ENCODE results near the gene TMEM187.

The TMEM187 gene

DNA sequence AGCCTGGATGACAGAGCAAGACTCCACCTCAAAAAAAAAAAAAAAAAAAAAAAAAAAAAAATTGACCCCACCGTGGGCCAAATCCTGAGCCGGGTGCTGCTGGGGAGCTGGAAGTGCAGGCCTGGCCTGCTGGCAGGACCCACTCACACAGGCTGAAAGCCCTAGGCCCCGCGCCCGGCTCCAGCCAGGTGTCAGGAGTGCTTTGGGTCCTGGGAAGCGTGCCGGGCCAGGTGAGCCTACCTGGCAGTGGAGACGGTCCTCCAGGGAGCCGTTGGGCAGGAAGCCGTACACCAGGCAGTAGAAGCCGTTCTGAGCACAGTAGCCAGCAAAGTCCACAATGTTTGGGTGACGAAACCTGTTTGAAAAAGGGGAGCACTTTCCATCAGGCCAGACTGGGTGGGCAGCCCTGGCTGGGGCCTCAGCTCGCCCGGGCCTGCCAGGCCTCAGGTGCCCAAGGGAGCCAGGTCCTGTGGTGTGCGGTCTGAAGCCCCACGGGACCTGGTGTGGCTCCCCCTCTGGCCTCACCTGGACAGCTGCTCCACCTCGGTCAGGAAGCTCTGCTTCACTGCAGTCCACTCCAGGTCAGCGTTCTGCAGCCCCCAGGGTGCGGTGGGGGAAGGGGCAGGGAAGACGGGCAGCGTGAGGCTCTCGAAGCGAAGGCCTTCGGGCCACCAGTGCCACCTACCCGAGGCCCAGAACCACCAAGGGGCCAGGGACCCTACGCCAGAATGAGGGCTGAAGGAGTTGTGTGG, 45.4 kb downstream of the TMEM187 start:
- DNase-seq (ENCODE audit: insufficient read length, low spot score): no peak
- no peak for FAIRE-seq

DNA sequence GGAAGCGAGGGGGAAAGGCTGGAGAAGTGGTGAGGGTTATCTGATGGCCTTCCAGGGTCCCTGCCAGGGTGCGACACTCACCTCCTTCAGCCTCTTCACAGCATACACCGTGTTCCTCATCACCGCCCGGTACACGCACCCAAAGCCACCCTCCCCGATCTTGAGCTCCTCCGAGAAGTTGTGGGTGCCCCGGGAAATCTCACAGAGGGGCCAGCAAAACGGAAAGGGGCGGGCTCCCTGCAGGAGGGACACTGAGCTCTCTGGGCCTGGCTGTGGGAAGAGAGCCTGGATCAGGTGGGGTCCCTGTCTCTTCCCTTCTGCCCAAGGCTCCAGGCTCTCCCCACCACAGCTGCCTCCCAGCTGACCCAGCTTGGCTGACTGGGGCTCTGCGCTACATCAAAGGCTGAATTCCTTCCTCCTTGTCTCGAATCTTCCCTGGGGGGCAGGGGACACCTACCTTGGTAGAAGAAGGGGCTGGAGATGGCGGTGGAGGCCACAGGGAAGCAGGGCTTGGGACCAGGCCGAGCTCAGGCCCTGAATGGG, 46.0 kb downstream of the TMEM187 start:
- DNase-seq (ENCODE audit: insufficient read length, low spot score) (no peak), FAIRE-seq (peak; percentile 81)

DNA sequence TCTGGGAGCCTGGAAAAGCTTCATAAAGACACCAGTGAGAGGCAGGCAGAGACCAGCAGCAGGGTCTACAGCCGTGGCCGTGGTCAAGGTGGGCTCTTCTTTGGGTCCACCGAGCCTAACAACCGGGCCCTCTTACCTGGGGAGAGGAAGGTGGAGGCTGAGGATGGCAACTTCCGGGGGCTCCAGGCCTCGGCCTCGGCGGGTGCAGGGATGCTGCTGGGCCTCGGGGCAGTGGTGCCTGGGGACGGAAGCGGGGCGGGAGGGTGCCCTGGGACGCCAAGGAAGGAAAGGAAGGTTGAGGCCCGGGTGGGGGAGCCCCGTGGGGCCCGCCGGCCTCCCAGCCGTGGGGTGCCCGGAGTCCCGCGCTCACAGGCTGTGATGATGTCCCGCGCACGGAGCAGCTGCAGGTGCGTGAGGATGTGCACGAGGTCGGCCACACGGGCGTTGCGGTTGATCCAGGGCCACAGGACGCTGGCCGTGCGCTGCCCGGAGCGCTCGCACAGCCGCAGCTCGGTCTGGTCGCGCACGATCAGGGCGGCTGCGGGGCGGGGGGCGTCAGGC, 46.6 kb downstream of the TMEM187 start:
- no peak for DNase-seq (ENCODE audit: insufficient read length, low spot score)
- peak; percentile 28 for FAIRE-seq

DNA sequence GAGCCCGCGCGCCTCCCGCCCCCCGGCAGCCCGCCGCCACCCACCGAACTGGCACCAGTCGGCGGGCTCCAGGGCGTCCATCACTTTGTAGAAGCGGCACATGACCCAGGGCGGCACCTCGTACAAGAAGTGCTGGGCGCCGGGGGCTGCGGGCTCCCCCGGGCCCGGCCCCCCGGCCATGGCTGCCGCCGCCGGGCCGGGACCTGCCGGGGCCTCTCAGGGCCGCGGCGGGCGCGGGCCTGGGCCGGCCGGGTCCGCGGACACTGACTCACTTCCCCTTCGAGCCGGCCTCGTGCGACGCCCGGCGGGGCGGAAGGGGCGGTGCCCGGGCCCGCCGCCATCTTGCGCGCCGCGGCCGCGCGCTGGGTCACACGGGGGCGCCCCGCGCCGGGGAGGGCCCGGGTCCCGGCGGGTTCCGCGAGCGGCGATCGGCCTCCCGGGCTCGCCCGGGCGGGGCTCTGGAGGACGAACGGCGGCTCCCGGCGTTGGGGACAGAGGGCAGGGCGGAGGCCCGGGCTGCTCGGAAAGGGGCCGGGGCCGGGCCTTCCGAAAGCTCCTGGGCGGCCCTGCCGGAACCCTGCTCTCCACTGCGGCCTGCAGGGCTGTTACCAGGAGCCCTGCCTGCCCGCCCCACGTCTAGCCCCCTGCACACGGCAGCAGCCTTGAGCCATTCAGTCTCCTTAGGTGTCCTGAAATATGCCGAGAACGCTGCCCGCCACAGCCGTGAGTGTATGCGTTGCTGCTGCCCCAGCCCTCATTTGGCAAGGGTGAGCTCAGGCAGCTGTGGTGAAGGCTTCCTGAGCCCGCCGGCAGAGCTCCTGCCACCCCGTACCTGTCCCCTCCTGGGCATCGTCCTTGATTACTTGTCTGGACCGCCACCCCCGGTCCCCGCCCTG, 47.3 kb downstream of the TMEM187 start, which contains the start of gene IRAK1:
Gene IRAK1, minus strand, starts transcription at position 270 of the 896 bp plus-strand sequence. Its CDS starts 90 bp downstream, at position 180.
- peak; percentile 66 for FAIRE-seq
- DNase-seq (ENCODE audit: insufficient read length, low spot score): peak; percentile 72

DNA sequence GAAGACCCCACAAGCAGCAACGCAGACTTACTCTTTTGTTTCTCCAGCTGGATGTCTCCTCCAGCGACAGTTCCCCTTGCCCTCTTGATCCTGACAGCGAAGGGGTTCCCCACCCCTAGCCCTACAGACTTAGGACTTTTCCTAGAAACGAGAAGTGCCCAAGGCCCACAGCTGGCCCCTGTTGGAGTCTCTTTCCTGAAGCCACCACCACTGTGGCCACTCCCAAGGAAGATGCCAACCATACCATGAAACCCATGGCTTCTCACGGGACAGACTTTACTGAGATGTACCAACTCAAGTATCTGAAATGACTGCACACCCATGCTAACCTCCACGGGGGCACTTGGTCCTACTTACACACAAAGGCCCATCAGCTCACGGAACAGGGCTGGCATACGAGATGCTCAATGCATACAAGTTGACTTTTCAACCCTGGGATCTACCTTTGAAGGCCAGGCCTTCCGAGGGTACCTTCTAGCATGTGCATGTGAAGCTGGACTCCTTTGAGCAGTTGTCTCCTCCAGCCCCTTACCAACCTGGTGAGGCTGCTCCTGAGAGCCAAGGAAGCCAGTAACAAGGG, 48.1 kb downstream of the TMEM187 start:
- FAIRE-seq: peak; percentile 93
- no peak for DNase-seq (ENCODE audit: insufficient read length, low spot score)

DNA sequence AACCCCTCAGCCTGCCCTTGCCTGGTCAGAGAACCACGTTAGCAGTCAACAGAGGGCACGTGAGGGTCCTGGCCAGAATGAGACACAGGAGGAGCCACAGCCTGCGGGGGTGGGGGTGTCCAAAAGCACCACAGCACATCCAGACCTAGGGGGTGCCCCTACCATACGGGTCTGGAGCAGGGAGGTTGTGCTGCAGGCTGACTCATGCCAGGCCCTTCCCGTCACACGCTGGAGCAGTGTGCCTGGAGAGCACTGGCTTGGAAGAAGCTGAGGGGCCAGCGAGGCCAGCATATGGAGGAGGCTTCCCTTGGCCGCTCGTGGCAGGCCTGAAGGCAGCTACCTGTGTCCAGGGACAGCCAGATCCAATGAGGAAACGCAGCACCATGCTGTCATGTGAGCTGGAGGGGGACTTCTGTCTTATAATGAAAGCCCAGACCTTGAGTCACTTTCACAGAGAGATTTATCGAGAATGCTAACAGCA, 48.6 kb downstream of the TMEM187 start:
- DNase-seq (ENCODE audit: insufficient read length, low spot score) (no peak), FAIRE-seq (peak; percentile 42)

DNA sequence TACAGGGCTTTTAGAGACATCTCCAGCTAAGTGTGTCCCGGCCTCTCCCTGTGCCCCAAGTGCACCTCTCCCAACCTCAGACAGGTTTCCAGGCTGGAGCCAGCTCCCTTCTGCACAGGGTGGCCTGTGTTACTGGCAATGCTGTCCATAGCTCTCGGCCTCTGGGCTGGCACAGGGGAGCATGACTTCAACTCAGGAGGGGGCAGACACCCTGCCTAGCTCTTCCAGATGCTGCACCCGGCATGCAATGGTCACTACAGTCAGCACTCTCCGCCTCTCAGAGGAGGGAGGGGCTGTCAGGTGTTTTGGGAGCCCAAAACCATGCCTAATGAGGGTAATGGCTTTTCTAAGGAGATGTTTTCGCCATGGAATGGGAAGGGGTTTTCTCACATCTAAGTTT, 49.6 kb downstream of the TMEM187 start:
- no peak for DNase-seq (ENCODE audit: insufficient read length, low spot score)
- FAIRE-seq: no peak

DNA sequence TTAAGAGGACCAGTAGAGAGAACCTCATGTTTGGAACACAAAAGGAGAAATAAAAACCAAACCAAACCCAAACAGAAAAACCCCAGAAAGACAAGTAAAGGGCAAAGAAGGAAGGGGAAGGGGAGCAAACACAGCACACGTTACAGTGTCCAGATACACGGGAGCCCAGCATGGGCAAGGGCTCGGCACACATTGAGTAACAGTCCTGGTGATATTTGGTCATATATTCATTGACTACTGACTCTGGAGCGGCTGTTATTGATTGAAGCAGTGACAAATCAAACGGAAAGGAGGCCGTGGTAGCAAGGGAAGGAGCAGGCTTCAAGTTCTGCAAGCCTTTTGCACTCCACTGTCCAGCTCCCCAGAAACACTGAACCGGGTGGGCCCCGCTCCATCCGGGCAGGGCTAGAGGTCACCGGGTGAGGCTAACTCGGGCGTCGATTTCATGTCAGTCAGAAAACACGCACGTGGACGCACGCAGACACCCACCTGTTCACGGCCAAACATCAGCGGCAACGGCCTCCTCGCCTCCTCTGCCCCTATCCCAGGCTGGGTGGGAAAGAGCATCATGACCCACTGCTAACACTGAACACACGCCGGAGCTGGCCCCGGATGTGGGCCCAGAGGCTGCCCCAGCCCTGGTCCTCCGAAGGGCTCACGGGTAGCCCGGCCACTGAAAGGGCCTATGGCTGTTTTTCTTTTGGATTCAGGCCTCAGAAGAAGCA, 50.9 kb downstream of the TMEM187 start:
- FAIRE-seq (no peak), DNase-seq (ENCODE audit: insufficient read length, low spot score) (no peak)

DNA sequence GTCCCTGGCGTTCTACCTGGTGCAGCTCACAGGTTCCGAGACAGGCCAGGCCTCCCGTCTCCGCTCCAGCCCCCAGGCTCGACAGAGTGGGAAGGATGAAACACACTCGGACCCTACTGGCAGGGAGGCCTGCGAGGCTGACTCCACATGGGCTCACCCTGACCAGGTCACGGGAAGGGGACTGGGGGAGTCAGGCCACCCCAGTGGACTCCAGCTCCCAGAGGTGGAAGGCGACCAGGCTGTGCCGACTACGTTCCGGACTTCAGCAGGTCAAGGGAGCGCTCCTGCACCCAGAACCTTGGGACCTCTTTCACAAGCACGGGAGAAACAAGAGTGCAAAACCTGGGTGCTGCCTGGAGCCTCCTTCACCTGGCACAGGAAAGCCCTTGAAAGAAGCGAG, 51.7 kb downstream of the TMEM187 start:
- DNase-seq (ENCODE audit: insufficient read length, low spot score) (no peak), FAIRE-seq (no peak)

DNA sequence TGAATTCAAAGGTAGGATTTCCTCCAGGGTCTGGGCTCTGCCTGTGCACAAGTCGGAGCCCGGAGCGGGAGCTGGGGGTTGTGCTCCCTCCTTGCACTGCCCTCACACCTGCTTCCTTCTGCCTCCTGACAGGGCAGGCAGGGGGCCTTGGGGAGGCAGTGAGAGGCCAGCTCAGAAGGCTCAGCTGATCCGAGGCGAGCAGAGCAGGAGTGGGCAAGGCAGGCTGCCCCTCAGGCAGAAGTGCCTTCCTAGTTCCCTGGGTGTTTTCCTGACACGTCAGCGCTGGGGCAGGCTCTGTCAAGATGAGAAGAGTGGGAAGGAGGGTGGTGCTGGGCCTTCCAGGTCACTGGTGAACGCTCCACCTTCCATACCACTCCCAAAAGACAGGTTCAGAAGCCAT, 52.7 kb downstream of the TMEM187 start:
- FAIRE-seq (no peak), DNase-seq (ENCODE audit: insufficient read length, low spot score) (no peak)

DNA sequence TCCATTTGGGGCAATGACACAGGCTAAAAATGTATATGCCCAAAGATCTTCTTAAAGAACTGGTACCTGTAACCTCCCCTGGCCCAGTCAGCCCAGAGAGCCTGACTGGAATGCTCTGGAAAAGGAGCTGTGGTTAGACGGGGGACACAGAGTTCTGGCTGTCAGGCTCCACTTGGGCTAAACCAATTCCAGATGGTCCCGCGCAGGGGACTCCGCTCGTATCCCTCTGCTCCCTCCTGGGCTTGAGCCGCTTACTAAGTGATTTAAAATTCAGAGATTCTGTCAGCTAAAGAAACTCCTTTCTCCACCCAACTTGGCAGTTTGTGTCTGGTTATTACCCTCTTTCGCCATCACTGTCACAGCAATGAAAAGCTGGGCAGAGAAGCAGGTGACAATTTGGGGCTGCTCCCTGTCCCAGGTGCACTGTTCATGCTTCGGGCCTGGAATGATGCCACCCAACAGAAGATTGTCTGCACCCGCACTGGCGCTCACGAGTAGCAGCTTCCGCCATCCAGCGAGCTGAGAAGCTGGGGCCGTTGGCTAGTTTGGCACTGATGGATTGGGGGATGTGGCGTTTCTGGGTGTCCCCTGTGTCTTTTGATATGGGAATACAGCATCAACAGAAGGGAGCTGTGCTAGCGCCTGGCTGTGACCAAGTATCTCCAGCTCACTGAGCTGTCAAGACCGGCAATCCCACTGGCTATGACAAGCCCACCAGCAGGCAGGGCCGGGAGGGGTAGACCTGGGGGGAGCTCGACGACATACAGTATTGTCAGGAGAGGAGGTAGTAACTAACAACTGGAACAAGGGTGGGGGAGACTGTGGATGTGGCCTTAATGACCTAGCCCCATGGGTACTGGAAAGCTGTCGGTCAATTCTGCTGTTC, 53.8 kb downstream of the TMEM187 start:
- FAIRE-seq (no peak), DNase-seq (ENCODE audit: insufficient read length, low spot score) (no peak)

DNA sequence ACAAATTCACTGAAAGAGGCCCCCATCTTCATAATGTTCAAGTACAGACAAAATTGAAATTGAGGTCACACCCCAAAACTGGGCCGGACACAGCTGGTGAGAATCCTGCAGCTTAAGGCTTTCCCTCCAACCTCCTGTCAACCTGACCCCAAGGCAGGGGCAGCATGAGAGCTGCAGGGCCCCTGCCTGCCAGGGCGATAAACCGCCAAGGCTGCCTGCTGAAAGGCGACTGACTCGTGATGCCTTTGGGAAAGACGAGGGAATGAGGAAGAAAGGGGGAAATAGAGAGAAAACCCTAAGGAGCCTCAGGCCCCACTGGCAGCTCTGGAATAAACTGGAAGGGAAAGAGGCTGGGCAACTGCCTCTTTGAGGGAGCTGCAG, 54.5 kb downstream of the TMEM187 start:
- FAIRE-seq (no peak), DNase-seq (ENCODE audit: insufficient read length, low spot score) (no peak)

DNA sequence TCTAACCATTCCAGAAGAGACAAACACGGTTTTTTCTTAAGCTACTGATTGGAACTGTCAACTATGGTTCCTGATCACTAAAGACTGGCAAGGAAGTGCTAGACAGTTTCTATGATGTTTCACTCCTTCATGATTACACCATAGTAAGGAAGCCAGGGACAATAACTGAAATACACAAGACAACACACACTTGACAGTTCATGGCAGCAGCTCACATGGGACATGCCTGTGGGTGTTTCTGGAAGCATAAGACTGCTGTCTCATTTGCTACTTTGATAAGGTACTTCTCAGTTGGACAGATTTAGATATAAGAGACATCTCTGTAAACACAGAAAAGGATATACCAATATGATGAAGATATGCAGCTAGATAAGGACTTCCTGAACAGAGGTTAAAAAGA, 55.4 kb downstream of the TMEM187 start:
- DNase-seq (ENCODE audit: insufficient read length, low spot score) (no peak), FAIRE-seq (no peak)

DNA sequence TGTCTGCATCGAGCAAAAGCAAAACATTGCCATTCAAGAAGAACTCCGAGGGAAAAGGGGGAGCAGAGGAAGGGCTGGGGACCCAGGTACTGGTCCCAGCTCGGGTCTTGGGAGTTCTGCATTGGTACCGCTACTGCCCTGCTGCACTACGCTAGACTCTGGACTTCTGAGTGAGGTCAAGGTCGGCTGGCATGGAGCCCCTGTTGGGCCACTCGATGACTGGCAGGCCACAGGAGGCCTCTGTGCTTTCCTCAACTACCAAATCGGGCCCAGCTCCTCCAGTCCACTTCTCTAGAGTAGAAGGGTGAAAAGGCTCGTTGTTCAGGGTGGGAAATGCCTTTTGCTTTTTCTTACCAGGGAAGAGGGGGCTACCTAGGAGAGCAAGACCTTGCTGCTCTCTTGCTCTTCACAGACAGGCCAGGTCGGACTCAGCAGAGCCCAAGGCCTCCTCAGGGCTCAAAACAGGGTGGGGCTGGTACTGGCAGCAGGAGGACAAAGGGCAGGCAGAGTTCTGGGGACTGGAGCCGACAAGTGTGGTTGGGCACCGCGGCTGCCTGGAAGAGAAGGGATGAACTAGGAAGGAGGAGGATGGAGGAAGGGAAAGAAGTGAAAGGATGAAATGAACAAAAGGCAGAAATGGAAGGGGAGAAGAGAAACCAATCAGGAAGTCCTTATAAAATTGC, 56.1 kb downstream of the TMEM187 start:
- FAIRE-seq (no peak), DNase-seq (ENCODE audit: insufficient read length, low spot score) (no peak)

DNA sequence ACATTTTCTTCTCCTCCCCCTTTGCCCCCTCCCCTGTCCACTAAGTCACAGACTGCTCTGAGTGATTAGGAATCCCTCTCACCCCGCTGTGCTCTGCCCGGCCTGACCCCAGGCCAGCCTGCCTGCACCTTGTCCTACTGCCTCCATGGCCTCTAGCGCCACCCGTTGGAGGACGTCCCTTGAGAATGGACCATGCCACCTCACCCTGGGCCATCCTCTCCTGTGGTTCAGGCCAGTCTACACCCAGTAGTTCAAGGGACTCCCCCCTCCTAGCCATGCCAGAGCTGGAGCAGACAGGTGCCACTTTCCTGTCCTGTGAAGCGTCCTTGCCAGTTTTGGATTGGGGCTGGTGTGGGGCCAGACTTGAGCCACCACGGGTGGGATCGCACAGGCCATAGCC, 56.9 kb downstream of the TMEM187 start:
- FAIRE-seq (no peak), DNase-seq (ENCODE audit: insufficient read length, low spot score) (no peak)

DNA sequence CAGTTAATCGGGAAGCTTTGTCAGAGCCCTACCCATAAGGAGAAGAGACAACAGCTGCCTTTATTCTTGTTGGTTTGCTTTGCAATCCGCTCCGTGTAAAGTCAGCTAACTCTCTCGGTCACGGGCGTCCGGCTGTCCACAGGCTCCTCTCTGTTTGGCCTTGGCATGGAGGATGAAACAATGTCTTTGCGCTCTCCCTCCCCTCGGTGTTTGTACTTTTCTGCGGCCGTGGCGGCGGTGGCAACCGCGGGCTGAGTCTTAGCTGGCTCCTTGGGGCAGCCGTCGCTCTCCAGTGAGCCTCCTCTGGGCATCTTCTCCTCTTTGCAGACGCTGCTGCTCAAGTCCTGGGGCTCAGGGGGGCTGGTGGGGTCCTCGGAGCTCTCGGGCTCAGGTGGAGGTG, 57.7 kb downstream of the TMEM187 start:
- no peak for FAIRE-seq
- no peak for DNase-seq (ENCODE audit: insufficient read length, low spot score)

DNA sequence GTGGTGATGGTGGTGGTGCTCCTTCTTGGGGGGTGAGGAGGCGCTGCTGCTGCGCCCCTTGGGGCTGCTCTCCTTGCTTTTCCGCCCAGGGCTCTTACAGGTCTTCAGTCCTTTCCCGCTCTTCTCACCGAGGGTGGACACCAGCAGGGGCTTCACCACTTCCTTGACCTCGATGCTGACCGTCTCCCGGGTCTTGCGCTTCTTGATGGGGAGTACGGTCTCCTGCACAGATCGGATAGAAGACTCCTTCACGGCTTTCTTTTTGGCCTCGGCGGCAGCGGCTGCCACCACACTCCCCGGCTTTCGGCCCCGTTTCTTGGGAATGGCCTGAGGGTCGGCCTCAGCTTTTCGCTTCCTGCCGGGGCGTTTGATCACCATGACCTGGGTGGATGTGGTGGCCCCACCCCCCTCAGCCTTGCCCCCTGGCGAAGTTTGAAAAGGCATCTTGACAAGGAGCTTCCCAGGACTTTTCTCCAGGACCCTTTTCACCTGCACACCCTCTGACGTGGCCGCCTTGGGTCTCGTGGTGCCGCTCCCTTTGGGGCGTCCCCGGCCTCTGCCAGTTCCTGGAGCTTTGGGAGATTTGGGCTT, 58.3 kb downstream of the TMEM187 start:
- FAIRE-seq (no peak), DNase-seq (ENCODE audit: insufficient read length, low spot score) (no peak)

DNA sequence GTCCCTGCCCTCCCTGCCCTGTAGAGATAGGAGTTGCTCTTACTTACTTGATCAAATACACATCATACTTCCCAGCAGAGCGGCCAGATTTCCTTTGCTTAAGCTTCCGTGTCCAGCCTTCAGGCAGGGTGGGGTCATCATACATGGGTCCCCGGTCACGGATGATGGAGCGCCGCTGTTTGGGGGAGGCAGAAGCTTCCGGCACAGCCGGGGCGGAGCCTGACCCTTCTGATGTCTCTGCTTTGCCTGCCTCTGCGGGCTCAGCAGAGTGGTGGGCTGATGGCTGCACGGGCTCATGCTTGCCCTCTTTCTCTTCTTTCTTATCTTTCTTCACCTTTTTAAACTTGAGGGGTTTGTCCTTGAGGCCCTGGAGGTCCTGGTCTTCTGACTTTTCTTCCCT, 59.6 kb downstream of the TMEM187 start:
- FAIRE-seq (no peak), DNase-seq (ENCODE audit: insufficient read length, low spot score) (no peak)

All from GM19239 (cell line).